T-helper 1 cell treated with Interleukin-12 subunit alpha and Interleukin-12 subunit beta and Interleukin-4 antibody, amounts not matched to agents 30 μg/mL and 1 μg/mL, for 36 hours (primary cell): Measurements from ENCODE around the gene UTP11.

Experiments
- H3K27ac Mint-ChIP-seq: one replicate; pipeline ENCODE4 v1.8.0; 2021; ENCODE audit warnings: mild to moderate bottlenecking, mixed read lengths
- H3K27me3 Mint-ChIP-seq: one replicate; pipeline ENCODE4 v1.8.0; 2021; ENCODE audit warnings: low read depth, mixed read lengths
- H3K36me3 Mint-ChIP-seq: one replicate; pipeline ENCODE4 v1.8.0; 2021; ENCODE audit warnings: low read depth, mixed read lengths
- H3K4me1 Mint-ChIP-seq: one replicate; pipeline ENCODE4 v1.8.0; 2021; ENCODE audit warnings: low read depth, mixed read lengths
- H3K4me3 Mint-ChIP-seq: one replicate; pipeline ENCODE4 v1.8.0; 2021; ENCODE audit warnings: mild to moderate bottlenecking, moderate library complexity, mixed read lengths
- H3K9me3 Mint-ChIP-seq: one replicate; pipeline ENCODE4 v1.8.0; 2021; ENCODE audit warnings: mixed read lengths

Gene UTP11

GRCh38 chr1:38013227-38013622, 691 bp downstream of the UTP11 start:
- H3K36me3 Mint-ChIP-seq: peaks cover 14% of the 10 kb centered on the region
- no peaks in the 10 kb centered on the region for H3K27me3 Mint-ChIP-seq
- H3K4me1 Mint-ChIP-seq: peaks cover 36% of the 10 kb centered on the region
- H3K27ac Mint-ChIP-seq: peak overlapping the region; percentile 91
- no peaks in the 10 kb centered on the region for H3K9me3 Mint-ChIP-seq
- peak overlapping the region; percentile 94 for H3K4me3 Mint-ChIP-seq

GRCh38 chr1:38014171-38014570, 1.6 kb downstream of the UTP11 start:
- Mint-ChIP-seq H3K9me3 (no peaks in the 10 kb centered on the region), H3K36me3 (peaks cover 23% of the 10 kb centered on the region), H3K27ac (peak overlapping the region; percentile 52), H3K27me3 (no peaks in the 10 kb centered on the region), H3K4me3 (peak overlapping the region; percentile 94), H3K4me1 (peaks cover 35% of the 10 kb centered on the region)

- H3K4me3 Mint-ChIP-seq: no peak overlapping the region
- peaks cover 23% of the 10 kb centered on the region for H3K36me3 Mint-ChIP-seq
- no peaks in the 10 kb centered on the region for H3K9me3 Mint-ChIP-seq
- H3K27me3 Mint-ChIP-seq: no peaks in the 10 kb centered on the region
- no peak overlapping the region for H3K27ac Mint-ChIP-seq
- peaks cover 31% of the 10 kb centered on the region for H3K4me1 Mint-ChIP-seq
Measured at GRCh38 chr1:38014724-38015424, 2.3 kb downstream of the UTP11 start.

DNA sequence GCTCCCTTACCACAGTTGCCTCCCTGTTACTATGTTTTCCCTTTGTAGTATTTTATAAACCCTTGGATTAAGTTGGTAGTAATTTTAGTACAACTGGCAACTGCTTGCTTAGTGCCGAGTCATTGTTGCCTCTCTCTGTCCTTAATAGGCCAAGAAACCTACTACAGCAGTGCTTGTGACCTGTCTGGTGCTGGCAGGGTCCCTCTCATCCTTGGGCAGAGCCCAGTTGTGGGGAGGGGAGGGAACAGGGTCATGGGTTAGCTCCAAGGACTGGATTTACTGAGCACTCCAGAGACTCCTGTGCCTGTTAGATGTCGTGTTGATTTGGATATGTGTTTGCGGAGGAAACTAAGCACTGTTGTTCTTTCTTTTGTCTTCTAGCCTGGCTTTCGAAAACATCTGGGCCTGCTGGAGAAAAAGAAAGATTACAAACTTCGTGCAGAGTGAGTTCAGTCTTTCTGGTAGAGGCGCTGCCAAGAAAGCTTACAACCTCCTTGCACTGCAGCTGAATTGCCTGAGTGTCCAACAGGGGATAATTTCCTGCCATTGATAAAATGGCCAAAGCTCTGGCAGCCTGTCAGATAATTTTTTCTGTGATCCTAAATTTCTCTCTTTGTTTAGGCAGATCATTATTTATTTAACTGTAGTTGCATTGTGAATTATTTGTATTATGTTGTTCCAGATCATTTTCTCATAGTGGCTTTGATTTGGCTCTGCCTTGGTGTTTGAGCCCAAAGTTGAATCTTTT, 3.6 kb downstream of the UTP11 start:
- Mint-ChIP-seq H3K4me3 (no peak overlapping the region), H3K27me3 (no peaks in the 10 kb centered on the region), H3K27ac (no peak overlapping the region), H3K36me3 (peaks cover 23% of the 10 kb centered on the region), H3K9me3 (no peaks in the 10 kb centered on the region), H3K4me1 (peaks cover 29% of the 10 kb centered on the region)

DNA sequence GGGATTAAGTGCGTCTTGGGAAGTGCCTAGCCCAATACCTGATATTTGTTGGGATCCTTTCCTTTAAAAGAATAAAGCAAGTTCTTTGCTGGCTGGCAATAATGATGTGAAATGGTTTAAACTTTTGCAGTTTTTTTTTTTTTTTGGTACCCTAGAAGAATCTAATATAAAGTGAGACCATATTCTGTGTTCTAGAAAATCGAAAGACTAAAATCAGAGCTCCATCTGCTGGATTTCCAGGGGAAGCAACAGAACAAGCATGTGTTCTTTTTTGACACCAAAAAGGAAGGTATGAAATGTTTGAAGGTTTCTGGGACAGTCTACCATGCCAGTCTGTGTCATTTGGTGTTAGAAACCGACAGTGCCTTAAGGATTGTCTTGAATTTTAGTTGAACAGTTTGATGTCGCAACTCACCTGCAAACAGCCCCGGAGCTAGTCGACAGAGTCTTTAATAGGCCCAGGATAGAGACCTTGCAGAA, 6.4 kb downstream of the UTP11 start:
- peaks cover 16% of the 10 kb centered on the region for H3K4me1 Mint-ChIP-seq
- peaks cover 31% of the 10 kb centered on the region for H3K36me3 Mint-ChIP-seq
- H3K27ac Mint-ChIP-seq: peak overlapping the region; percentile 31

GRCh38 chr1:38020396-38020795, 7.9 kb downstream of the UTP11 start:
- Mint-ChIP-seq H3K36me3 (peaks cover 37% of the 10 kb centered on the region), H3K4me3 (no peak overlapping the region), H3K4me1 (peaks cover 8% of the 10 kb centered on the region), H3K27me3 (no peaks in the 10 kb centered on the region), H3K27ac (no peak overlapping the region), H3K9me3 (no peaks in the 10 kb centered on the region)

More for the DNA sequence above, 6.4 kb downstream of the UTP11 start:
- Mint-ChIP-seq H3K4me3 (no peak overlapping the region), H3K27me3 (no peaks in the 10 kb centered on the region), H3K9me3 (no peaks in the 10 kb centered on the region)

- H3K36me3 Mint-ChIP-seq: peaks cover 34% of the 10 kb centered on the region
- H3K4me1 Mint-ChIP-seq: peaks cover 14% of the 10 kb centered on the region
- no peaks in the 10 kb centered on the region for H3K27me3 Mint-ChIP-seq
- no peak overlapping the region for H3K4me3 Mint-ChIP-seq
- no peaks in the 10 kb centered on the region for H3K9me3 Mint-ChIP-seq
- H3K27ac Mint-ChIP-seq: no peak overlapping the region
Measured at GRCh38 chr1:38021969-38022368, 9.4 kb downstream of the UTP11 start.

DNA sequence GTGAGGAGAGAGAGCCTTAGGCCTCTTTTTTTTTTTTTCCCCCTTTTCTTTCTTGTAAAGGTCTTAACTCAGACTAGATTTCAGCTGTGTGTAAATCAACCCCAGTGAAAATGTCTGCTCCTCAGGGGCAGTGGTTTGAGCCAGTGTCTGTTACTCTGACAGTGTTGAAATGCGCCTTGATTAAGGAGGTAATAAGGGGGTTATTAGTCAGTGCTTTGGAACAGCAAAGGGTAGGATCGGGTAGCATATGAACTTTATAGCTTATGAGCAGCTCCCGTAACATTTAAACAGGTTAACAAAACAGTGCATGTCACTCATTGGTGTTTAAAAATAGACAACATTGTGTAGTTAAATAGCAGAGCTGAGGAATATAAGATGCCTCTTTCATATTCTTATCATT, 10.3 kb downstream of the UTP11 start:
- Mint-ChIP-seq H3K4me3 (no peak overlapping the region), H3K27me3 (no peaks in the 10 kb centered on the region), H3K36me3 (peaks cover 32% of the 10 kb centered on the region), H3K27ac (no peak overlapping the region), H3K4me1 (peaks cover 18% of the 10 kb centered on the region), H3K9me3 (no peaks in the 10 kb centered on the region)

GRCh38 chr1:38025233-38025632, 12.7 kb downstream of the UTP11 start:
- Mint-ChIP-seq H3K4me3 (no peak overlapping the region), H3K4me1 (peaks cover 30% of the 10 kb centered on the region), H3K9me3 (no peaks in the 10 kb centered on the region), H3K27ac (no peak overlapping the region), H3K36me3 (peaks cover 23% of the 10 kb centered on the region), H3K27me3 (no peaks in the 10 kb centered on the region)

- H3K4me1 Mint-ChIP-seq: peaks cover 34% of the 10 kb centered on the region
- H3K36me3 Mint-ChIP-seq: peaks cover 23% of the 10 kb centered on the region
- H3K9me3 Mint-ChIP-seq: no peaks in the 10 kb centered on the region
Measured at GRCh38 chr1:38025664-38026063, 13.1 kb downstream of the UTP11 start.

DNA sequence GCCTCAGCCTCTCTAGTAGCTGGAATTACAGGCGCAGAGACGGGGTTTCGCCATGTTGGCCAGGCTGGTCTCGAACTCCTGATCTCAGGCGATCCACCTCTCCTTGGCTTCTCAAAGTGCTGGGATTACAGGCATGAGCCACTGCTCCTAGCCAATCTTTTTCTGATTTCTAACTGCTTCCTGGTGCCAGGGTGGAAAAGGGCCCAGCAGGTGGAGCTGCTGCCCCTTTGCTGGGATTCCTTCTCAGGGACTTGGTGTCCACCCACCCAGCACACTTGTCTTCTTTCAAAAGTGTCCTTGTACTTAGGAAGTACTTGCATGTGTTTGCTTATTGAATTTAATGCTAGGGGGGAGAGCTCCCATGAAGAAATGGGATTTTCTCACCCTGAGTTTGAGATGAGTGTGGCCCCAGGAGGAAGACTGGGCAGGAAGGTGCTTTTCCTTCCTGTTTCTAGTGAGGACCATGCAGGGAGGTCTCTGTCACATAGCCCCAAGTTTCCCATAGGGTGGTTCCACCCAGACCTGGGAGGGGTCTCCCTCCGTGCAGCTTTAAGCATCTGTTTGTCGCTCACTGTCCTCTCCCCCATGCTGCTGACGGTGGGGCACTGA, 14.2 kb downstream of the UTP11 start:
- H3K36me3 Mint-ChIP-seq: peaks cover 23% of the 10 kb centered on the region
- H3K4me3 Mint-ChIP-seq: no peak overlapping the region
- H3K27me3 Mint-ChIP-seq: no peaks in the 10 kb centered on the region
- H3K4me1 Mint-ChIP-seq: peaks cover 37% of the 10 kb centered on the region
- no peak overlapping the region for H3K27ac Mint-ChIP-seq
- H3K9me3 Mint-ChIP-seq: no peaks in the 10 kb centered on the region

More at GRCh38 chr1:38025664-38026063, 13.1 kb downstream of the UTP11 start:
- no peaks in the 10 kb centered on the region for H3K27me3 Mint-ChIP-seq
- no peak overlapping the region for H3K4me3 Mint-ChIP-seq
- H3K27ac Mint-ChIP-seq: no peak overlapping the region

GRCh38 chr1:38027201-38028104, 14.9 kb downstream of the UTP11 start:
- Mint-ChIP-seq H3K4me3 (no peak overlapping the region), H3K27ac (no peak overlapping the region), H3K27me3 (no peaks in the 10 kb centered on the region), H3K4me1 (peaks cover 37% of the 10 kb centered on the region), H3K36me3 (peaks cover 17% of the 10 kb centered on the region), H3K9me3 (no peaks in the 10 kb centered on the region)

- Mint-ChIP-seq H3K4me3 (peak overlapping the region; percentile 9), H3K9me3 (no peaks in the 10 kb centered on the region), H3K27me3 (no peaks in the 10 kb centered on the region), H3K4me1 (peaks cover 37% of the 10 kb centered on the region), H3K27ac (peak overlapping the region; percentile 57), H3K36me3 (peaks cover 12% of the 10 kb centered on the region)
Measured at GRCh38 chr1:38028105-38028591, 15.6 kb downstream of the UTP11 start.

DNA sequence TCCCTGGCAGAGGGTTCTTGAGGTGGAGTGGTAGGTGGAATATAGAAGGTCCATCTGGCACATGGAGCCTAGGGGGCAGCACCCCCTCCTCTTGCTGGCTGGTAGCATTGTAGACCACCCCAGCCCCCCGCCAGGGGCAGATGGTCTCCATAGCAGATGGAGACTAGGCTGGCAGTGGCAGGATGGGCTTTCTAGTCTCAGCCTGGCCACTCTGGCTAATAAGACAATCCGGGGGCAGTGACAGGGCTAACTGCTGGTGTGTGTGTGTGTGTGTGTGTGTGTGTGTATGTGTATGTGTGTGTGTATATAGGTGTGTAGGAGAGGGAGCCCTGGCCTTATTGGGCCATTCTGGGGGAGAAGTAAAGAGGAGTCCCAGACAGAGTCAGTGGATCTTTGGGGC, 16.1 kb downstream of the UTP11 start:
- Mint-ChIP-seq H3K27me3 (no peaks in the 10 kb centered on the region), H3K36me3 (peaks cover 12% of the 10 kb centered on the region), H3K9me3 (no peaks in the 10 kb centered on the region), H3K4me3 (peak overlapping the region; percentile 9), H3K27ac (peak overlapping the region; percentile 57), H3K4me1 (peaks cover 37% of the 10 kb centered on the region)
